ENCODE results near the gene DUSP5. TPM values are rescaled to one million over a fixed set of nuclear protein-coding genes. Genes with fewer than 3 reads are reported as not detected.
"Not testable (repeated sequence)": the region's sequence is repeated elsewhere in the genome, so short reads cannot be mapped to it uniquely, and the experiment has no call there.

The DUSP5 gene
- total RNA-seq, 5 donors from 2014 or later (not counting 1 experiment from before 2014, with no cell fraction given) = 6.6 to 69.5 (median 9.6) TPM

- H3K4me1 ChIP-seq (ENCODE audit: control insufficient read depth in 1 of 2, extremely low read depth in 1 of 2, insufficient read depth in 2 of 2, low read length in 2 of 2); H3K27ac Mint-ChIP-seq; H3K27ac ChIP-seq (ENCODE audit: low read length); H3K27me3 Mint-ChIP-seq; POLR2A ChIA-PET; H3K4me1 Mint-ChIP-seq; ATAC-seq (replicated peaks in 1 of 4); DNase-seq; H3K4me3 Mint-ChIP-seq; H3K27me3 ChIP-seq (replicated peaks in 1 of 2; ENCODE audit: control insufficient read depth in 2 of 2, extremely low read depth in 1 of 2, insufficient read depth in 2 of 2, low read length in 1 of 2); H3K4me3 ChIP-seq (ENCODE audit: control insufficient read depth in 1 of 2, extremely low read depth in 1 of 2, low read length in 1 of 2); H3K36me3 ChIP-seq (ENCODE audit: control insufficient read depth in 2 of 2, extremely low read depth in 1 of 2, insufficient read depth in 1 of 2, low read length in 1 of 2); H3K36me3 Mint-ChIP-seq; H3K9me3 Mint-ChIP-seq; H3K9me3 ChIP-seq: not testable (repeated sequence)
- CTCF ChIA-PET = interaction anchor here in 1 of 2 donors (0.6 kb wide), 1 partner anchor 144 kb away, joined by 3 read pairs; no protein-coding TSS in a partner anchor
- WGBS (ENCODE audit: insufficient coverage) = no CpG with 5 or more reads among the region's 2 CpGs
Observed at GRCh38 chr10:110468258-110468657, 29.4 kb upstream of the DUSP5 start.

GRCh38 chr10:110470541-110470940, 27.2 kb upstream of the DUSP5 start:
- POLR2A ChIA-PET = interaction anchor here in 1 of 2 donors (0.6 kb wide), 1 partner anchor 40 kb away, joined by 4 read pairs; no protein-coding TSS in a partner anchor
- H3K4me3 ChIP-seq (ENCODE audit: control insufficient read depth in 1 of 2, extremely low read depth in 1 of 2, low read length in 1 of 2); H3K36me3 Mint-ChIP-seq; H3K4me3 Mint-ChIP-seq; H3K36me3 ChIP-seq (ENCODE audit: control insufficient read depth in 2 of 2, extremely low read depth in 1 of 2, insufficient read depth in 1 of 2, low read length in 1 of 2); H3K4me1 ChIP-seq (ENCODE audit: control insufficient read depth in 1 of 2, extremely low read depth in 1 of 2, insufficient read depth in 2 of 2, low read length in 2 of 2); H3K9me3 Mint-ChIP-seq; ATAC-seq (replicated peaks in 1 of 4); H3K27ac ChIP-seq (ENCODE audit: low read length); H3K27me3 Mint-ChIP-seq; DNase-seq; H3K4me1 Mint-ChIP-seq; H3K9me3 ChIP-seq; H3K27me3 ChIP-seq (replicated peaks in 1 of 2; ENCODE audit: control insufficient read depth in 2 of 2, extremely low read depth in 1 of 2, insufficient read depth in 2 of 2, low read length in 1 of 2); CTCF ChIA-PET; H3K27ac Mint-ChIP-seq: not testable (repeated sequence)
- WGBS (ENCODE audit: insufficient coverage) = 97% methylated on average over 8 of the region's 10 CpGs

GRCh38 chr10:110471566-110472139, 26.1 kb upstream of the DUSP5 start:
- no peak overlapping the region for H3K4me3 ChIP-seq (ENCODE audit: control insufficient read depth in 1 of 2, extremely low read depth in 1 of 2, low read length in 1 of 2)
- H3K27ac ChIP-seq (ENCODE audit: low read length) = no peak overlapping the region
- POLR2A ChIA-PET = interaction anchor here in 1 of 2 donors (0.6 kb wide), 1 partner anchor 8 kb away, joined by 3 read pairs; no protein-coding TSS in a partner anchor
- no CpG with 5 or more reads among the region's 5 CpGs for WGBS (ENCODE audit: insufficient coverage)
- no peak for ATAC-seq (replicated peaks in 1 of 4)
- CTCF ChIA-PET = interaction anchor here (0.6 to 1.0 kb wide), 4 partner anchors 73 to 493 kb away, joined by 3 to 4 read pairs (median 4); no protein-coding TSS in a partner anchor
- Mint-ChIP-seq H3K27me3 (no peaks in the 10 kb centered on the region), H3K4me3 (no peak overlapping the region), H3K9me3 (no peaks in the 10 kb centered on the region), H3K4me1 (no peaks in the 10 kb centered on the region), H3K36me3 (no peaks in the 10 kb centered on the region), H3K27ac (no peak overlapping the region)
- no peak for DNase-seq
- no peaks in the 10 kb centered on the region for H3K27me3 ChIP-seq (replicated peaks in 1 of 2; ENCODE audit: control insufficient read depth in 2 of 2, extremely low read depth in 1 of 2, insufficient read depth in 2 of 2, low read length in 1 of 2)
- H3K4me1 ChIP-seq (ENCODE audit: control insufficient read depth in 1 of 2, extremely low read depth in 1 of 2, insufficient read depth in 2 of 2, low read length in 2 of 2) = no peaks in the 10 kb centered on the region
- no peaks in the 10 kb centered on the region for H3K9me3 ChIP-seq
- H3K36me3 ChIP-seq (ENCODE audit: control insufficient read depth in 2 of 2, extremely low read depth in 1 of 2, insufficient read depth in 1 of 2, low read length in 1 of 2) = no peaks in the 10 kb centered on the region

- CTCF ChIA-PET = no interaction called here
- H3K4me1 Mint-ChIP-seq = no peaks in the 10 kb centered on the region
- no peak overlapping the region for H3K27ac Mint-ChIP-seq
- H3K36me3 ChIP-seq (ENCODE audit: control insufficient read depth in 2 of 2, extremely low read depth in 1 of 2, insufficient read depth in 1 of 2, low read length in 1 of 2) = no peaks in the 10 kb centered on the region
- H3K36me3 Mint-ChIP-seq = no peaks in the 10 kb centered on the region
- POLR2A ChIA-PET = interaction anchor here in 1 of 2 donors (0.5 kb wide), 1 partner anchor 55 kb away, joined by 3 read pairs; no protein-coding TSS in a partner anchor
- DNase-seq (no peak), ATAC-seq (replicated peaks in 1 of 4) (no peak)
- H3K4me1 ChIP-seq (ENCODE audit: control insufficient read depth in 1 of 2, extremely low read depth in 1 of 2, insufficient read depth in 2 of 2, low read length in 2 of 2) = no peaks in the 10 kb centered on the region
- no peaks in the 10 kb centered on the region for H3K9me3 Mint-ChIP-seq
- H3K4me3 ChIP-seq (ENCODE audit: control insufficient read depth in 1 of 2, extremely low read depth in 1 of 2, low read length in 1 of 2) = no peak overlapping the region
- H3K9me3 ChIP-seq = no peaks in the 10 kb centered on the region
- no peaks in the 10 kb centered on the region for H3K27me3 Mint-ChIP-seq
- H3K27ac ChIP-seq (ENCODE audit: low read length) = no peak overlapping the region
- H3K4me3 Mint-ChIP-seq = no peak overlapping the region
- no peaks in the 10 kb centered on the region for H3K27me3 ChIP-seq (replicated peaks in 1 of 2; ENCODE audit: control insufficient read depth in 2 of 2, extremely low read depth in 1 of 2, insufficient read depth in 2 of 2, low read length in 1 of 2)
- 67% methylated on average over 1 of the region's 3 CpGs for WGBS (ENCODE audit: insufficient coverage)
Observed at GRCh38 chr10:110474017-110474416, 23.7 kb upstream of the DUSP5 start.

GRCh38 chr10:110474826-110475225, 22.9 kb upstream of the DUSP5 start:
- Mint-ChIP-seq H3K27me3 (no peaks in the 10 kb centered on the region), H3K36me3 (no peaks in the 10 kb centered on the region), H3K4me1 (no peaks in the 10 kb centered on the region), H3K27ac (no peak overlapping the region), H3K9me3 (no peaks in the 10 kb centered on the region), H3K4me3 (no peak overlapping the region)
- ChIA-PET POLR2A (interaction anchor here in 1 of 2 donors (0.6 kb wide), 1 partner anchor 11 kb away, joined by 3 read pairs; no protein-coding TSS in a partner anchor), CTCF (interaction anchor here in 1 of 2 donors (0.6 kb wide), 1 partner anchor 126 kb away, joined by 3 read pairs; no protein-coding TSS in a partner anchor)
- Histone ChIP-seq H3K9me3 (no peaks in the 10 kb centered on the region), H3K36me3 (ENCODE audit: control insufficient read depth in 2 of 2, extremely low read depth in 1 of 2, insufficient read depth in 1 of 2, low read length in 1 of 2) (no peaks in the 10 kb centered on the region), H3K4me1 (ENCODE audit: control insufficient read depth in 1 of 2, extremely low read depth in 1 of 2, insufficient read depth in 2 of 2, low read length in 2 of 2) (no peaks in the 10 kb centered on the region), H3K27ac (ENCODE audit: low read length) (no peak overlapping the region), H3K4me3 (ENCODE audit: control insufficient read depth in 1 of 2, extremely low read depth in 1 of 2, low read length in 1 of 2) (no peak overlapping the region), H3K27me3 (replicated peaks in 1 of 2; ENCODE audit: control insufficient read depth in 2 of 2, extremely low read depth in 1 of 2, insufficient read depth in 2 of 2, low read length in 1 of 2) (no peaks in the 10 kb centered on the region)
- DNase-seq (no peak), ATAC-seq (replicated peaks in 1 of 4) (no peak)
- WGBS (ENCODE audit: insufficient coverage) = no CpG with 5 or more reads among the region's 4 CpGs

- no peak for ATAC-seq (replicated peaks in 1 of 4)
- no peaks in the 10 kb centered on the region for H3K4me1 Mint-ChIP-seq
- 96% methylated on average over 5 of the region's 9 CpGs for WGBS (ENCODE audit: insufficient coverage)
Observed at GRCh38 chr10:110475722-110476515, 21.8 kb upstream of the DUSP5 start.

More at GRCh38 chr10:110475722-110476515, 21.8 kb upstream of the DUSP5 start:
- no peaks in the 10 kb centered on the region for H3K9me3 ChIP-seq
- H3K4me3 ChIP-seq (ENCODE audit: control insufficient read depth in 1 of 2, extremely low read depth in 1 of 2, low read length in 1 of 2) = no peak overlapping the region
- Mint-ChIP-seq H3K27ac (no peak overlapping the region), H3K4me3 (no peak overlapping the region), H3K9me3 (no peaks in the 10 kb centered on the region), H3K27me3 (no peaks in the 10 kb centered on the region), H3K36me3 (no peaks in the 10 kb centered on the region)
- POLR2A ChIA-PET = no interaction called here
- H3K27ac ChIP-seq (ENCODE audit: low read length) = no peak overlapping the region
- H3K4me1 ChIP-seq (ENCODE audit: control insufficient read depth in 1 of 2, extremely low read depth in 1 of 2, insufficient read depth in 2 of 2, low read length in 2 of 2) = no peaks in the 10 kb centered on the region
- CTCF ChIA-PET = no interaction called here
- H3K36me3 ChIP-seq (ENCODE audit: control insufficient read depth in 2 of 2, extremely low read depth in 1 of 2, insufficient read depth in 1 of 2, low read length in 1 of 2) = no peaks in the 10 kb centered on the region
- no peak for DNase-seq
- H3K27me3 ChIP-seq (replicated peaks in 1 of 2; ENCODE audit: control insufficient read depth in 2 of 2, extremely low read depth in 1 of 2, insufficient read depth in 2 of 2, low read length in 1 of 2) = no peaks in the 10 kb centered on the region
